HepG2 (cell line): ENCODE data around the gene CLIP2. TPM values are rescaled to one million over a fixed set of nuclear protein-coding genes. Genes with fewer than 3 reads are reported as not detected.

Source experiments
- AGO2 ChIP-seq: fragments of 200-400 bp; formaldehyde crosslinking; optimal IDR thresholded peaks from 2 replicates; pipeline ENCODE3; 2017; ENCODE audit warnings: mild to moderate bottlenecking, low read depth, low read length, moderate library complexity
- BRD4 ChIP-seq: sonication (generic); formaldehyde crosslinking; IDR thresholded peaks from 2 replicates; pipeline ENCODE4 v1.4.0; 2020; ENCODE audit warnings: missing genetic modification reagents
- CREB3 ChIP-seq: sonication (generic); formaldehyde crosslinking; IDR thresholded peaks from 2 replicates; pipeline ENCODE4 v1.5.0; 2020; ENCODE audit warnings: missing genetic modification reagents
- CSRNP2 ChIP-seq: sonication (generic); formaldehyde crosslinking; conservative IDR thresholded peaks from 2 replicates; pipeline ENCODE4 v1.8.0; 2022; ENCODE audit warnings: low read depth, missing genetic modification reagents
- ELF3 ChIP-seq: IDR thresholded peaks from 2 replicates; pipeline ENCODE4 v1.6.1; 2016; ENCODE audit warnings: missing genetic modification reagents, missing compliant biosample characterization
- HDAC1 ChIP-seq: sonication (generic); formaldehyde crosslinking; IDR thresholded peaks from 2 replicates; pipeline ENCODE4 v1.5.1; 2020; ENCODE audit warnings: mild to moderate bottlenecking, missing genetic modification reagents
- IRF1 ChIP-seq: sonication (generic); formaldehyde crosslinking; IDR thresholded peaks from 2 replicates; pipeline ENCODE4 v1.4.0; 2020; ENCODE audit warnings: low read depth, mild to moderate bottlenecking, missing genetic modification reagents
- KIAA2018 ChIP-seq: sonication (generic); formaldehyde crosslinking; IDR thresholded peaks from 2 replicates; pipeline ENCODE4 v1.5.0; 2020; ENCODE audit warnings: mild to moderate bottlenecking, missing genetic modification reagents, borderline replicate concordance
- RARA ChIP-seq: IDR thresholded peaks from 2 replicates; pipeline ENCODE4 v1.6.1; 2016; ENCODE audit warnings: missing genetic modification reagents, missing compliant biosample characterization
- TOPORS ChIP-seq: sonication (generic); formaldehyde crosslinking; IDR thresholded peaks from 2 replicates; pipeline ENCODE4 v1.8.0; 2023; ENCODE audit warnings: mild to moderate bottlenecking, missing genetic modification reagents
- ZFP41 ChIP-seq: sonication (generic); formaldehyde crosslinking; IDR thresholded peaks from 2 replicates; pipeline ENCODE4 v1.4.0; 2020; ENCODE audit warnings: mild to moderate bottlenecking, missing genetic modification reagents, borderline replicate concordance
- ZFYVE20 ChIP-seq: sonication (generic); formaldehyde crosslinking; IDR thresholded peaks from 2 replicates; pipeline ENCODE4 v1.8.0; 2023; ENCODE audit warnings: low read depth, mild to moderate bottlenecking, moderate library complexity, missing genetic modification reagents, borderline replicate concordance
- ZNF460 ChIP-seq: sonication (generic); formaldehyde crosslinking; IDR thresholded peaks from 2 replicates; pipeline ENCODE4 v1.5.1; 2020; ENCODE audit warnings: missing genetic modification reagents, mild to moderate bottlenecking, borderline replicate concordance
- ZNF766 ChIP-seq: sonication (generic); formaldehyde crosslinking; IDR thresholded peaks from 2 replicates; pipeline ENCODE4 v1.5.0; 2020; ENCODE audit warnings: missing genetic modification reagents, borderline replicate concordance
- ZNF800 ChIP-seq: sonication (generic); formaldehyde crosslinking; IDR thresholded peaks from 2 replicates; pipeline ENCODE4 v1.4.0; 2020; ENCODE audit warnings: missing genetic modification reagents
- polyA plus RNA-seq, 8 experiments: library from polyadenylated mRNA; depleted of rRNA in 3 of 8; stranded (reverse) in 7 of 8; unstranded in 1 of 8; fragments of >200 nt; fragmentation: Illumina TruSeq in 4 of 8; extraction: Trizol in 4 of 8; gene quantifications; 2 replicates each; pipeline versions ENCODE4 v1.2.1 to v1.2.3, GENCODE V29; 2011 to 2016; ENCODE audit warnings: low read depth in 4 of 8, missing spikeins in 1 of 8, mixed read lengths in 1 of 8; ENCODE audit not compliant: insufficient read depth in 1 of 8
- total RNA-seq, 5 experiments: library from RNA; depleted of rRNA; stranded (reverse); fragments of >200 nt; fragmentation: Illumina TruSeq; extraction: Trizol; gene quantifications; 2 replicates each; pipeline ENCODE4 v1.2.3, GENCODE V29; 2016; ENCODE audit warnings: low read depth in 1 of 5

CLIP2 gene
- total and polyA plus RNA-seq, 2 of the 13 experiments (the other 11 are each of a cell fraction or from before 2014, with no cell fraction given) = 6.5 to 17.4 TPM

- no peak for TF ChIP-seq CSRNP2 (CRISPR knock-in tag)
- TF ChIP-seq ZFYVE20 (CRISPR knock-in tag) = no peak
- no peak for TF ChIP-seq ZFP41 (CRISPR knock-in tag)
- TF ChIP-seq BRD4 (CRISPR knock-in tag) = peak; percentile 61; the same call in 1 of the 2 replicates
- TF ChIP-seq ZNF766 (CRISPR knock-in tag) = no peak
- TF ChIP-seq IRF1 (CRISPR knock-in tag) = no peak
- peak; percentile 22; the same call in 1 of the 2 replicates for TF ChIP-seq RARA (CRISPR knock-in tag)
- no peak for TF ChIP-seq ZNF800 (CRISPR knock-in tag)
- TF ChIP-seq KIAA2018 (CRISPR knock-in tag) = no peak
- no peak for TF ChIP-seq AGO2
- peak; percentile 37; the same call in 1 of the 2 replicates for TF ChIP-seq HDAC1 (CRISPR knock-in tag)
- TF ChIP-seq ELF3 (CRISPR knock-in tag) = peak; percentile 59
- no peak for TF ChIP-seq ZNF460 (CRISPR knock-in tag)
- no peak for TF ChIP-seq CREB3 (CRISPR knock-in tag)
- TF ChIP-seq TOPORS = peak; percentile 79; the same call in 1 of the 2 replicates
These were observed 16.7 kb upstream of the CLIP2 start (continued) for GRCh38 chr7:74272305-74273038.
